CD4-positive, alpha-beta memory T cell (primary cell): ENCODE data around the gene STAT4. TPM values are rescaled to one million over a fixed set of nuclear protein-coding genes. Genes with fewer than 3 reads are reported as not detected.

ENCODE experiments used
- CTCF ChIA-PET: fragments of 350-600 bp; sonication (Branson Sonifier 250); formaldehyde crosslinking; loops from one replicate; lab custom pipeline; 2021; ENCODE audit warnings: inconsistent platforms; ENCODE audit not compliant: partially characterized antibody; lab: Charles Lee
- POLR2A ChIA-PET: fragments of 350-600 bp; sonication (Branson Sonifier 250); formaldehyde crosslinking; loops from one replicate; lab custom pipeline; 2021; ENCODE audit not compliant: partially characterized antibody; lab: Charles Lee
- DNase-seq, 5 donors: peaks; one replicate each; pipeline versions ENCODE4 v3.0.0 to v3.0.0-alpha.2; 2020 to 2022; ENCODE audit warnings: mixed read lengths in 1 of 5
- H3K27ac ChIP-seq: one replicate; pipeline ENCODE4 v1.7.0; 2013; ENCODE audit warnings: low read depth, low read length
- H3K27me3 ChIP-seq: 2 replicates; pipeline ENCODE4 v1.7.0; 2013; ENCODE audit warnings: mild to moderate bottlenecking, low read length, moderate library complexity; ENCODE audit not compliant: insufficient read depth
- H3K36me3 ChIP-seq: 2 replicates; pipeline ENCODE4 v1.7.0; 2013; ENCODE audit warnings: mild to moderate bottlenecking, low read length, moderate library complexity; ENCODE audit not compliant: insufficient read depth
- H3K4me1 ChIP-seq: 2 replicates; pipeline ENCODE4 v1.7.0; 2013; ENCODE audit warnings: mild to moderate bottlenecking, low read length, moderate library complexity; ENCODE audit not compliant: insufficient read depth
- H3K4me3 ChIP-seq, 2 donors: one replicate each; pipeline ENCODE4 v1.7.0; 2013; ENCODE audit warnings: low read length in 2 of 2, mild to moderate bottlenecking in 1 of 2
- H3K9me3 ChIP-seq, 2 donors: one replicate each; pipeline ENCODE4 v1.7.0; 2013; ENCODE audit warnings: low read length in 2 of 2, control low read depth in 1 of 2; ENCODE audit not compliant: control insufficient read depth in 1 of 2
- H3K27ac Mint-ChIP-seq, 7 donors: one replicate each; pipeline ENCODE4 v1.8.0; 2020 to 2021; ENCODE audit warnings: mixed read lengths in 7 of 7, mild to moderate bottlenecking in 6 of 7, inconsistent platforms in 3 of 7, moderate library complexity in 3 of 7
- H3K27me3 Mint-ChIP-seq, 2 donors: one replicate each; pipeline ENCODE4 v1.8.0; 2020 to 2021; ENCODE audit warnings: mixed read lengths in 2 of 2
- H3K36me3 Mint-ChIP-seq, 2 donors: one replicate each; pipeline ENCODE4 v1.8.0; 2020 to 2021; ENCODE audit warnings: mixed read lengths in 2 of 2, inconsistent platforms in 1 of 2, mild to moderate bottlenecking in 1 of 2
- H3K4me1 Mint-ChIP-seq, 4 donors: one replicate each; pipeline ENCODE4 v1.8.0; 2020 to 2021; ENCODE audit warnings: mixed read lengths in 4 of 4, mild to moderate bottlenecking in 1 of 4
- H3K4me3 Mint-ChIP-seq, 8 donors: one replicate each; pipeline ENCODE4 v1.8.0; 2020 to 2021; ENCODE audit warnings: mixed read lengths in 8 of 8, mild to moderate bottlenecking in 7 of 8, moderate library complexity in 6 of 8, inconsistent platforms in 3 of 8
- H3K9me3 Mint-ChIP-seq, 8 donors: one replicate each; pipeline ENCODE4 v1.8.0; 2020 to 2021; ENCODE audit warnings: mixed read lengths in 8 of 8, mild to moderate bottlenecking in 5 of 8, inconsistent platforms in 3 of 8, moderate library complexity in 1 of 8
- intact Hi-C: fragments of 100-400 bp; cut with micrococcal nuclease; formaldehyde crosslinking; loops from one replicate; pipeline ENCODE4 v1.15.1; 2023
- polyA plus RNA-seq, 2 donors: library from polyadenylated mRNA; unstranded; fragments of 300-500 nt; fragmentation: Illumina TruSeq; gene quantifications; one replicate each; pipeline ENCODE4 v1.2.3, GENCODE V29; 2021
- total RNA-seq, 2 experiments: library from RNA; stranded (reverse); gene quantifications; one replicate each; pipeline ENCODE4 v1.2.3, GENCODE V29; 2021

STAT4 gene
- total and polyA plus RNA-seq, 4 experiments from 2014 or later = 69.7 to 119 (median 95.3) TPM

DNA sequence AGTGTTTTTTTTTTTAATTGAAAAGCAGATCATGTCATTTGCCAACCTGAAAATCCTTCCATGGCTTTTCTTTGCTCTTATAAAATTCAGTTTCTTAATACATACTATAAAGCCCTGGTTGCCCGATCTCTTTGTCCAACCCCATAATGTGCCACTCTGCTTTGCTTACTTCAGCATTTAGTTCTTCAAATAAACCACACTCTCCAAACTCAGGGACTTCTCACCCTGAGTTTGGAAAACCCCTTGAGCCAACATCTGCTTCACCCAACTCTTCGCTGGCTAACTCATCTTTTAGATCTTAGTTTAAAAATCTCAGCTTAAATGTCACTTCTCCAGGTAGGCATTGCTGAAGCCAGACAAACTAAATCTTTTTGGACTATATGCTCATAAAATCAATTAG is 135.6 kb downstream of the STAT4 start:
- CTCF ChIA-PET = interaction anchor here (1.3 to 4.2 kb wide), 3 partner anchors 14 to 133 kb away, joined by 3 to 28 read pairs (median 3); no protein-coding TSS in a partner anchor
- Mint-ChIP-seq H3K36me3 (peaks cover 9 to 17% of the 10 kb centered on the region in 2 donors), H3K4me3 (no peak overlapping the region), H3K4me1 (peaks cover 26 to 44% (median 28%) of the 10 kb centered on the region in 4 donors), H3K27ac (no peak overlapping the region), H3K9me3 (peaks cover 0 to 4% (median 0%) of the 10 kb centered on the region in 8 donors), H3K27me3 (no peaks in the 10 kb centered on the region)
- H3K9me3 ChIP-seq = no peaks in the 10 kb centered on the region
- H3K4me1 ChIP-seq = peaks cover 68% of the 10 kb centered on the region
- H3K4me3 ChIP-seq = no peak overlapping the region
- no peaks in the 10 kb centered on the region for H3K27me3 ChIP-seq
- intact Hi-C loops = loop anchor here (10.0 kb wide), 4 partner anchors 370 to 1350 kb away; partner anchors contain the start of genes ASNSD1, MFSD6, NAB1 and ORMDL1
- POLR2A ChIA-PET = interaction anchor here (1.1 to 6.7 kb wide), 11 partner anchors 11 to 152 kb away, joined by 3 to 155 read pairs (median 5); partner anchors contain the start of genes GLS and STAT4
- peak in 2 of 5 donors; percentile 16 to 49 for DNase-seq
- peak overlapping the region; percentile 89 for H3K27ac ChIP-seq
- peaks cover 12% of the 10 kb centered on the region for H3K36me3 ChIP-seq

DNA sequence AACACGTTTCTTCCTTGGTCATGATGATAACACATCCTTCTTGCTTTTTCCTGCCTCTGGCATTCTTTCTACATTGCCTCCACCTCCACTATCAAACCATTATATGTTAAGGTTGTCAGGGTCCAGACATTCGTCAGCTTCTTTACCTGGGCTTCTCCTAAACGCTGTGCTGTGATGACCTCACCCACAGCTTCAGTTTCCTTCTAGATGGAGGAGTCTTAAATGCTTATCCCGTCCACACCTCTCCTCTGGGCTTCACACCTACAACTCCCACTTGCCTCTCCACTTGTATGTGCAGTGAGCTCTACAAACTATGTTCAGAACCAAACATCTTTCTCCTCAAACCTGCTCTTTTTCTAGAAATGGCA is 136.2 kb downstream of the STAT4 start:
- Histone ChIP-seq H3K4me1 (peaks cover 71% of the 10 kb centered on the region), H3K36me3 (peaks cover 18% of the 10 kb centered on the region), H3K27ac (peak overlapping the region; percentile 89), H3K9me3 (no peaks in the 10 kb centered on the region), H3K4me3 (peak overlapping the region; percentile 7 to 95), H3K27me3 (no peaks in the 10 kb centered on the region)
- Mint-ChIP-seq H3K4me3 (no peak overlapping the region), H3K9me3 (peaks cover 0 to 4% (median 0%) of the 10 kb centered on the region in 8 donors), H3K4me1 (peaks cover 31 to 48% (median 33%) of the 10 kb centered on the region in 4 donors), H3K27ac (no peak overlapping the region), H3K36me3 (peaks cover 15 to 22% of the 10 kb centered on the region in 2 donors), H3K27me3 (no peaks in the 10 kb centered on the region)
- POLR2A ChIA-PET = interaction anchor here (0.6 to 6.7 kb wide), 21 partner anchors 10 to 682 kb away, joined by 3 to 155 read pairs (median 4); partner anchors contain the start of genes GLS, NABP1 and STAT4
- CTCF ChIA-PET = interaction anchor here (0.8 to 4.2 kb wide), 9 partner anchors 9 to 141 kb away, joined by 3 to 28 read pairs (median 3); partner anchors contain the start of gene GLS
- DNase-seq = peak in 1 of 5 donors; percentile 70
- intact Hi-C loops = loop anchor here (10.0 kb wide), 4 partner anchors 370 to 1350 kb away; partner anchors contain the start of genes ASNSD1, MFSD6, NAB1 and ORMDL1

DNA sequence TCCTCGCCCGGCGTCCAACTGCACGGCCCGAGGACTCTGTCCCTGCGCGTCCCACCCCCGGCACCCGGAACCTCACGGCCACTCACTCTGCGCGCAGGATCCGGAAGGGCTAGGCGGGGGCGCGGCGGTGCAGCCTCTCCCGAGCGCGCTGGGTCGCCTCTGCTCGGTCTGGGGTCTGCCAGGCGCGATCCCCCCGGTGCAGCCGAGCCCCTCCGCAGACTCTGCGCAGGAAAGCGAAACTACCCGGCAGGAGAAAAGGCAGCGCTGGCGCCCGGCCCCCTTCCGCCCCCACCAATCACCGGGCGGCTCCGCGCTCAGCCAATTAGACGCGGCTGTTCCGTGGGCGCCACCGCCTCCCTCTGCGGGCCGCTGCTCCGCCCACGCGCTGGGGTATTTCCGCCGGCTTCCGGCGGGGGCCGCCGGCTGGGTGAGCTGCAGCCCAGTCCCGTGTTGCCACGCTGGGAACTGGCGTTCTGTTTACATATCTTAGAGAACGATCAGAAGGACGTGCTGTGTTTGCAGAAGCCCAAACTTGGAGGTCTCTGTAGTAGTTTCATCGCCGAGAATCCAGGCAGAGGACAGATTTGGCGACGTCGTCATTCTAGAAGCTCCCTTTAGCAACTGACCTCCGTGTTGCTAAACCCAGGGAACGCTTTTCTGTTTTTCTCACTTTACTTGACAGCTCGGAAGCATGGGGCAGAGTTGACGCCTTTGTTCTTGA is 136.7 kb downstream of the STAT4 start, which contains the start of gene STAT1:
TSS of gene STAT1 (minus strand) at position 240 of the 721 bp plus-strand sequence. CDS start 4,168 bp downstream, outside the sequence.
- Histone ChIP-seq H3K4me1 (peaks cover 71% of the 10 kb centered on the region), H3K4me3 (peak within 1 kb of the TSS; percentile 92 to 95), H3K27me3 (no peaks in the 10 kb centered on the region), H3K27ac (peak within 1 kb of the TSS; percentile 89), H3K9me3 (no peaks in the 10 kb centered on the region), H3K36me3 (peaks cover 23% of the 10 kb centered on the region)
- peak; percentile 94 to 98 (median 96) for DNase-seq
- intact Hi-C loops = loop anchor here (1.0 to 10.0 kb wide), 8 partner anchors 9 to 1349 kb away; partner anchors contain the start of genes ASNSD1, MFSD6, NAB1 and ORMDL1
- Mint-ChIP-seq H3K4me1 (peaks cover 29 to 48% (median 33%) of the 10 kb centered on the region in 4 donors), H3K36me3 (peaks cover 15 to 26% of the 10 kb centered on the region in 2 donors), H3K27ac (no peak within 1 kb of the TSS), H3K27me3 (no peaks in the 10 kb centered on the region), H3K4me3 (no peak within 1 kb of the TSS), H3K9me3 (peaks cover 0 to 4% (median 0%) of the 10 kb centered on the region in 8 donors)
- ChIA-PET CTCF (interaction anchor here (0.8 to 4.2 kb wide), 9 partner anchors 10 to 141 kb away, joined by 3 to 28 read pairs (median 3); partner anchors contain the start of gene GLS), POLR2A (interaction anchor here (0.6 to 6.7 kb wide), 22 partner anchors 10 to 682 kb away, joined by 3 to 155 read pairs (median 4); partner anchors contain the start of genes GLS, NABP1 and STAT4)

DNA sequence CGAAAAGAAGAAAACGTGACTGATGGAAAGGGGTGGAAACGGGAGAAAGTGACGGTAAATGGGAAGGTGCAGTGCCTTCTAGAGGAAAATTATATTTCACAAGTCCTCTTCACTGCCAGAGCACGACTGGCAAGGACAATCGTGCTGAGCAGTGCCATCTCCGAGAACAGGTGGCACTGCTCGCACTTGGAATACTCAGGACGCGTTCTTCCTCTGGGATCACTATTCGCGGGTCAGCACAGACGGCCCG is 137.2 kb downstream of the STAT4 start:
- Mint-ChIP-seq H3K4me1 (peaks cover 27 to 48% (median 32%) of the 10 kb centered on the region in 4 donors), H3K9me3 (peaks cover 0 to 4% (median 0%) of the 10 kb centered on the region in 8 donors), H3K36me3 (peaks cover 19 to 29% of the 10 kb centered on the region in 2 donors), H3K27me3 (no peaks in the 10 kb centered on the region), H3K4me3 (no peak overlapping the region), H3K27ac (no peak overlapping the region)
- H3K9me3 ChIP-seq = no peaks in the 10 kb centered on the region
- peak in 1 of 5 donors; percentile 46 for DNase-seq
- H3K27ac ChIP-seq = peak overlapping the region; percentile 89
- intact Hi-C loops = loop anchor here (1.0 to 10.0 kb wide), 8 partner anchors 10 to 1349 kb away; partner anchors contain the start of genes ASNSD1, MFSD6, NAB1 and ORMDL1
- ChIA-PET CTCF (interaction anchor here (0.9 to 4.2 kb wide), 4 partner anchors 10 to 142 kb away, joined by 3 to 28 read pairs (median 10); no protein-coding TSS in a partner anchor), POLR2A (interaction anchor here (1.0 to 6.7 kb wide), 13 partner anchors 9 to 667 kb away, joined by 3 to 155 read pairs (median 6); partner anchors contain the start of genes GLS, NABP1 and STAT4)
- H3K27me3 ChIP-seq = no peaks in the 10 kb centered on the region
- peaks cover 23% of the 10 kb centered on the region for H3K36me3 ChIP-seq
- H3K4me3 ChIP-seq = peak overlapping the region; percentile 92 to 95
- H3K4me1 ChIP-seq = peaks cover 71% of the 10 kb centered on the region

DNA sequence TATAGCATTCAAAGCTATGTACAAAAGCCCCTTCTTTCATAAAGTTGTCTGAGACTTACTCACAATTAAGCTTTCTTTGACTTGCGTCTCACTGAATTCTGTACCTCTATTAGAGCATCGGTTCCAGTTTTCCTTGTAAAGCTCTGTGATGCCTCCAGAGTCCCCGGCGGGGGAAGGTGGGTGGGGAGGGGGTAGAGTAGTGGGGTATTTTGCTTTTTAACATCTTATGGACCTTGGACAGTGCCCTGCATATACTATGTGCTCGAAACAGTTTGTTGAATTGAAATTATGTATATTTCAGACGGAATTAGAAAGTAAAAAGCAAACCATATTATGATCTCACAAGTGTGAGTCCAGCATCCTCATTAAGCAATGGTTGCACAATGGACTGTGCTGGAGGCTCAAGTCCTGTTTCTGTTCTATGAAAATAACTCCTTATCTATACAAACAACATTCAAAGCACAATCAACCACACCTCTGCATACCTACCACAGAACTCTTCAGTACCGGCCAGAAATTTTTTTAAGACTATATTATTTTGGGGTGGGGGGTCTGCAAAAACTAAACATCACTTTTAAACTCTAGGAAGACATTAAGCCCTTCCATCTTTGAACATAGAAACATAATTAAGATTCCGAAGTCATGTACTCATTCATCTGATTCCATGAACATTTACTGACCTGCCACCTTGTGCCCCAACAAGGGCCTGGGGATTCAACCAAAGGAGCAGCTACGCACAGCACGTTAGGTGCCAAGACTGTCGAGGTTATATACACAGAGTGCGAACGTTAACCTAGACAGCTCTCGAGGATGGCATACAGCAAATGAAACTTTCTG is 137.7 kb downstream of the STAT4 start:
- no peaks in the 10 kb centered on the region for H3K27me3 Mint-ChIP-seq
- CTCF ChIA-PET = interaction anchor here (1.1 to 4.2 kb wide), 11 partner anchors 7 to 163 kb away, joined by 3 to 28 read pairs (median 6); no protein-coding TSS in a partner anchor
- peaks cover 28 to 49% (median 33%) of the 10 kb centered on the region in 4 donors for H3K4me1 Mint-ChIP-seq
- H3K27ac Mint-ChIP-seq = no peak overlapping the region
- H3K4me1 ChIP-seq = peaks cover 71% of the 10 kb centered on the region
- H3K4me3 Mint-ChIP-seq = no peak overlapping the region
- H3K27me3 ChIP-seq = no peaks in the 10 kb centered on the region
- DNase-seq = no peak
- H3K9me3 ChIP-seq = no peaks in the 10 kb centered on the region
- peak overlapping the region; percentile 89 for H3K27ac ChIP-seq
- peak overlapping the region; percentile 92 to 95 for H3K4me3 ChIP-seq
- H3K9me3 Mint-ChIP-seq = peaks cover 0 to 4% (median 0%) of the 10 kb centered on the region in 8 donors
- peaks cover 28% of the 10 kb centered on the region for H3K36me3 ChIP-seq
- peaks cover 24 to 32% of the 10 kb centered on the region in 2 donors for H3K36me3 Mint-ChIP-seq
- POLR2A ChIA-PET = interaction anchor here (1.0 to 6.7 kb wide), 13 partner anchors 7 to 663 kb away, joined by 3 to 155 read pairs (median 6); partner anchors contain the start of genes GLS and STAT4
- intact Hi-C loops = loop anchor here (1.0 to 10.0 kb wide), 9 partner anchors 7 to 1348 kb away; partner anchors contain the start of genes ASNSD1, MFSD6, NAB1 and ORMDL1

DNA sequence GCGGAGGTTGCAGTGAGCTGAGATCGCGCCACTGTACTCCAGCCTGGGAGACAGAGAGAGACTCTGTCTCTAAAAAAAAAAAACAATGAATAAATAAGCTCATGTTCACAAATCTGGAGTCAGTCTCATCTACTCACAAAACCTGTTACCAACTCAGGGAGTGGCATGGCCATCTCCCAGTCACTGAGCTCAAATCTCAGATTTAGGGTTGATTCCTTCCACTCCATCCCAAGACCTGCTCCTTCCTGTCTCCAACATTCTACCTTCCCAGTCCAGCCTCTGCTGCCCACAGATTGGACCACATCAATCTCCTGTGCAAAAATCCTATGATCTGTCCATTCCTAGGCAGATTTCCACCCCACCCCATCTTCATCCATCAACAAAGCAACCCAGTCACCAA is 138.4 kb downstream of the STAT4 start:
- Histone ChIP-seq H3K4me3 (peak overlapping the region; percentile 92 to 95), H3K27me3 (no peaks in the 10 kb centered on the region), H3K36me3 (peaks cover 35% of the 10 kb centered on the region), H3K27ac (peak overlapping the region; percentile 89), H3K4me1 (peaks cover 74% of the 10 kb centered on the region), H3K9me3 (no peaks in the 10 kb centered on the region)
- H3K9me3 Mint-ChIP-seq = peaks cover 0 to 4% (median 0%) of the 10 kb centered on the region in 8 donors
- no peaks in the 10 kb centered on the region for H3K27me3 Mint-ChIP-seq
- CTCF ChIA-PET = interaction anchor here (0.7 to 4.2 kb wide), 12 partner anchors 8 to 162 kb away, joined by 3 to 28 read pairs (median 6); no protein-coding TSS in a partner anchor
- peaks cover 28 to 52% (median 35%) of the 10 kb centered on the region in 4 donors for H3K4me1 Mint-ChIP-seq
- POLR2A ChIA-PET = interaction anchor here (0.6 to 6.7 kb wide), 15 partner anchors 8 to 1106 kb away, joined by 3 to 155 read pairs (median 4); partner anchors contain the start of genes GLS and STAT4
- intact Hi-C loops = loop anchor here (1.0 to 10.0 kb wide), 6 partner anchors 8 to 1348 kb away; partner anchors contain the start of genes ASNSD1, MFSD6, NAB1 and ORMDL1
- H3K36me3 Mint-ChIP-seq = peaks cover 31 to 40% of the 10 kb centered on the region in 2 donors
- no peak for DNase-seq
- no peak overlapping the region for H3K4me3 Mint-ChIP-seq
- H3K27ac Mint-ChIP-seq = peak overlapping the region in 1 of 7 donors; percentile 28
